Measurements from ENCODE around the gene MIGA2. TPM values are rescaled to one million over a fixed set of nuclear protein-coding genes. Genes with fewer than 3 reads are reported as not detected.

Gene MIGA2
- total RNA-seq, 1 experiment from 2014 or later: 34.8 TPM

DNA sequence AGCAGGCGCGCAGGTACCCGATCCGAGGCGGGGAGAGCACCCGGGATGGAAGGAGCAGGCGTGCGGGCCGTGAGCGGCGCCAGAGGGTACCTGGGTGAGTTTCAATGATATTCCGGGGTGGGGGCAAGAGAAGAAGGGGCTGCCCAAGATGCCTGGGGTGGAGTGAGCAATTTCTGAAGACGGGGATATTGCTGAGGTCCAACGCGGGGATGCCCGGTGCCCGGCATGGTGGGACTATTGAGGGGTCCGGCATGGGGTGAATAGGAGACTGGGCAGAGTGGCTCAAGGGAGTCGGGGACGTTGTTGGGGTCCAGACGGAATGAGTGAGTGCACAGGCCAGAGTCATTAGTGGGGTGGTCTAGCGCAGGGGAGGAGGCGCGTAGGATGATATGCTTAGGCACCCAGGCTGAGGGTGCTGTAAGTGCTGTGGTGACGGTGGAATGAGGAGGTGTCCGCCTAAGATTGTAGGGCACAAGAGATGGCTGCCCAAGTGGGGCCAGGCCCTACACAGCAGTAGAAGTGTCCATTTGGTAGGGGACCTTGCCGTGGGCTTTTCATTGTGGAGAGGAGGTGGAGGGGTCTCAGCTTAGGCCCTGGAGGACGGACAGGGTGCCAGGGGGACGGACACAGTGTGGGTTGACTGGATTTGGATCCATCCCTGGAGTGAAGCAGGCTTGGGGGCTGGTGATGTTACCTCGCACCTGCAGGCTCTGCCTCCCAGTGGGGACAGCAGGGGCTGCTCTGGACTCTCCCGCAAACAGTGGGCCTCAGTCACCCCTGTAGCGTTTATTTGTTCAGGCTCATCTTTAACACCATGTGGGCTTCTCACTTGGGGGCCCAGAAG lies 719 bp downstream of the MIGA2 start:
- no peaks in the 10 kb centered on the region for H3K9me3 ChIP-seq
- BruUV-seq (replicated peaks): TSS peak; percentile 20
- TF ChIP-seq, protein P1, sequence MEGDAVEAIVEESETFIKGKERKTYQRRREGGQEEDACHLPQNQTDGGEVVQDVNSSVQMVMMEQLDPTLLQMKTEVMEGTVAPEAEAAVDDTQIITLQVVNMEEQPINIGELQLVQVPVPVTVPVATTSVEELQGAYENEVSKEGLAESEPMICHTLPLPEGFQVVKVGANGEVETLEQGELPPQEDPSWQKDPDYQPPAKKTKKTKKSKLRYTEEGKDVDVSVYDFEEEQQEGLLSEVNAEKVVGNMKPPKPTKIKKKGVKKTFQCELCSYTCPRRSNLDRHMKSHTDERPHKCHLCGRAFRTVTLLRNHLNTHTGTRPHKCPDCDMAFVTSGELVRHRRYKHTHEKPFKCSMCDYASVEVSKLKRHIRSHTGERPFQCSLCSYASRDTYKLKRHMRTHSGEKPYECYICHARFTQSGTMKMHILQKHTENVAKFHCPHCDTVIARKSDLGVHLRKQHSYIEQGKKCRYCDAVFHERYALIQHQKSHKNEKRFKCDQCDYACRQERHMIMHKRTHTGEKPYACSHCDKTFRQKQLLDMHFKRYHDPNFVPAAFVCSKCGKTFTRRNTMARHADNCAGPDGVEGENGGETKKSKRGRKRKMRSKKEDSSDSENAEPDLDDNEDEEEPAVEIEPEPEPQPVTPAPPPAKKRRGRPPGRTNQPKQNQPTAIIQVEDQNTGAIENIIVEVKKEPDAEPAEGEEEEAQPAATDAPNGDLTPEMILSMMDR (IDR thresholded peaks at IDR 0.05; ENCODE audit: insufficient read depth in 1 of 2, low read depth in 1 of 2, low read length in 1 of 2, severe bottlenecking in 1 of 2, unreplicated experiment in 1 of 2): no peak

DNA sequence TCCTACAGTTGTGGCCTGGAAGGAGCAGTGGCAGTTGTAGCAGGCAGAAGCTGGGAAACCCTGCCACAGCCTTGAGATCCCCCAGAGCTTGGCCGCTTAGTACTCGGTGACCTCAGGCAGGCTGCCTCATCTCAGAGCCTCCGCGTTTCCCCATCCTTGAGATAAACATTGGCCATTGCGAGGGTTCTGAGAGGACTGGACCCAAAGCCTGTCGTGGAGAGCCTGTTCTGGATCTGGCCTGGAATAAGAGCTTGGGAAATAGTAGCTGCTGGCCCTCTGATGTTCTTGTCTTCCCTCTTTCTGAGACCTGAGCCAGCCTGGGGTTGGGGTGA lies 1.3 kb downstream of the MIGA2 start:
- TF ChIP-seq, protein P1 (IDR thresholded peaks at IDR 0.05; ENCODE audit: insufficient read depth in 1 of 2, low read depth in 1 of 2, low read length in 1 of 2, severe bottlenecking in 1 of 2, unreplicated experiment in 1 of 2): no peak
- Histone ChIP-seq H3K4me3 (ENCODE audit: low read depth, low read length) (peak overlapping the region; percentile 94), H3K9me3 (no peaks in the 10 kb centered on the region), H3K27me3 (replicated peaks; ENCODE audit: control insufficient read depth, insufficient read depth, low read length) (no peaks in the 10 kb centered on the region), H3K4me1 (peaks cover 11% of the 10 kb centered on the region; the same call in 1 of the 2 replicates), H3K36me3 (ENCODE audit: control insufficient read depth, insufficient read depth, low read length) (peaks cover 1% of the 10 kb centered on the region)
- POLR2A ChIA-PET: no interaction called here
- intact Hi-C loops (cut with micrococcal nuclease; ENCODE audit: unreplicated experiment): no loop called here
- no TSS peak for BruUV-seq (replicated peaks)
- Mint-ChIP-seq H3K4me1 (ENCODE audit: low read depth, unreplicated experiment) (peaks cover 9% of the 10 kb centered on the region), H3K4me3 (ENCODE audit: unreplicated experiment) (peak overlapping the region; percentile 80), H3K36me3 (ENCODE audit: insufficient read depth, unreplicated experiment) (peaks cover 29% of the 10 kb centered on the region), H3K27me3 (ENCODE audit: insufficient read depth, unreplicated experiment) (no peaks in the 10 kb centered on the region), H3K9me3 (ENCODE audit: unreplicated experiment) (no peaks in the 10 kb centered on the region), H3K27ac (ENCODE audit: unreplicated experiment) (no peak overlapping the region)
- CTCF ChIA-PET: interaction anchor here (1.6 kb wide), 1 partner anchor 9 kb away, joined by 10 read pairs; the partner anchor contains the start of gene SH3GLB2
- DNase-seq: no peak

More for the DNA sequence above, 719 bp downstream of the MIGA2 start:
- Mint-ChIP-seq H3K4me1 (ENCODE audit: low read depth, unreplicated experiment) (peaks cover 9% of the 10 kb centered on the region), H3K36me3 (ENCODE audit: insufficient read depth, unreplicated experiment) (peaks cover 23% of the 10 kb centered on the region), H3K27me3 (ENCODE audit: insufficient read depth, unreplicated experiment) (no peaks in the 10 kb centered on the region), H3K4me3 (ENCODE audit: unreplicated experiment) (peak overlapping the region; percentile 80), H3K9me3 (ENCODE audit: unreplicated experiment) (no peaks in the 10 kb centered on the region), H3K27ac (ENCODE audit: unreplicated experiment) (peak overlapping the region; percentile 72)
- H3K4me1 ChIP-seq: peaks cover 11% of the 10 kb centered on the region; the same call in 1 of the 2 replicates
- H3K36me3 ChIP-seq (ENCODE audit: control insufficient read depth, insufficient read depth, low read length): peaks cover 1% of the 10 kb centered on the region; the same call in 1 of the 2 replicates
- H3K4me3 ChIP-seq (ENCODE audit: low read depth, low read length): peak overlapping the region; percentile 94
- ChIA-PET POLR2A (interaction anchor here (0.5 to 1.0 kb wide), 4 partner anchors 9 to 877 kb away, joined by 3 to 6 read pairs (median 3); partner anchors contain the start of gene SH3GLB2), CTCF (interaction anchor here (1.0 to 1.6 kb wide), 2 partner anchors 9 kb away, joined by 5 to 10 read pairs; partner anchors contain the start of gene SH3GLB2)
- DNase-seq: no peak
- intact Hi-C loops (cut with micrococcal nuclease; ENCODE audit: unreplicated experiment): loop anchor here (1.0 kb wide), 1 partner anchor 9 kb away; the partner anchor contains the start of gene SH3GLB2
- no peaks in the 10 kb centered on the region for H3K27me3 ChIP-seq (replicated peaks; ENCODE audit: control insufficient read depth, insufficient read depth, low read length)

DNA sequence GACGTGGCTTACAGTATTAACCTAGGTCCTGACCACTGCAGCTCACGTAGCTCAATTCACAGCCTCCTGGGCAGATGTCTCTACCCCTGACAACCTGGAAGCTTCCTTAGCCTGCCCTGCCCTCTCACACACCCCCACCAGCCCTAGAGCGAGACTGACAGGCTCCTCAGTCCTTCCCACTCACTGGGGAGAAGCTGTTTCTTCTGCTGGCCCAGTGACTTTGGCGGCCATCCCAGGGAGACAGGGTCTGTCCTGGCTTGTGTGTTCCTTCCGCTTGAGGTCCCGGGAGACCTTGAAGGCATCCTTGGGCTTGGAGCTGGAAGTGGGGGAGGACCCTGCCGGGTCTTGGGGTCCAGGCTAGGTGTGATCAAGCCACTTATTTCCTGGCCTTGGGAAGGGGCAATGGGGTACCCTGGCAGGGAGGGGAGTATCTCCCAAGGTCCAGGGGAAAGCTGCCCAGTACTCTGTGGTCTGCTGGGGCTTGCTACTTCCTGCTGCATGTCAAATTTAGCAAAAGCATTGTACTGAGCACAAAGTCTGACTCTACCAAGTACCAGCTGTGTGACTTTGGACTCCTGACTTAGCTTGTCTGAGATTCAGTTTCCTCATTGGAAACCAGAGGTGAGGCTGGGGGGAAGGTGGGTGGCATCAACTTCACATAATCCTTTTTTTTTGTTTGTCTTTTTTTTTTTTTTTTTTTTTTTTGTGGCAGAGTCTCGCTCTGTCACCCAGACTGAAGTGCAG lies 1.9 kb downstream of the MIGA2 start:
- Mint-ChIP-seq H3K4me1 (ENCODE audit: low read depth, unreplicated experiment) (peaks cover 9% of the 10 kb centered on the region), H3K27ac (ENCODE audit: unreplicated experiment) (no peak overlapping the region), H3K9me3 (ENCODE audit: unreplicated experiment) (no peaks in the 10 kb centered on the region), H3K36me3 (ENCODE audit: insufficient read depth, unreplicated experiment) (peaks cover 30% of the 10 kb centered on the region), H3K4me3 (ENCODE audit: unreplicated experiment) (peak overlapping the region; percentile 80), H3K27me3 (ENCODE audit: insufficient read depth, unreplicated experiment) (no peaks in the 10 kb centered on the region)
- Histone ChIP-seq H3K27me3 (replicated peaks; ENCODE audit: control insufficient read depth, insufficient read depth, low read length) (no peaks in the 10 kb centered on the region), H3K9me3 (no peaks in the 10 kb centered on the region), H3K36me3 (ENCODE audit: control insufficient read depth, insufficient read depth, low read length) (peaks cover 1% of the 10 kb centered on the region), H3K4me1 (peaks cover 11% of the 10 kb centered on the region; the same call in 1 of the 2 replicates), H3K4me3 (ENCODE audit: low read depth, low read length) (no peak overlapping the region)
- TF ChIP-seq, protein P1 (IDR thresholded peaks at IDR 0.05; ENCODE audit: insufficient read depth in 1 of 2, low read depth in 1 of 2, low read length in 1 of 2, severe bottlenecking in 1 of 2, unreplicated experiment in 1 of 2): no peak
- DNase-seq: no peak
- ChIA-PET POLR2A (no interaction called here), CTCF (interaction anchor here (0.7 to 1.6 kb wide), 2 partner anchors 10 to 104 kb away, joined by 6 to 10 read pairs; partner anchors contain the start of gene SH3GLB2)
- intact Hi-C loops (cut with micrococcal nuclease; ENCODE audit: unreplicated experiment): no loop called here
- no TSS peak for BruUV-seq (replicated peaks)

Measured in Caco-2 (cell line).